Activated naive CD8-positive, alpha-beta T cell treated with anti-CD3 and anti-CD28 coated beads for 36 hours (primary cell): ENCODE results near the gene TLCD3A. TPM values are rescaled to one million over a fixed set of nuclear protein-coding genes. Genes with fewer than 3 reads are reported as not detected.
A peak's percentile ranks its signal among the peaks of the same experiment; 100 is the strongest.
"Not testable (repeated sequence)": the region's sequence is repeated elsewhere in the genome, so short reads cannot be mapped to it uniquely, and the experiment has no call there.

Experiments
- DNase-seq: peaks from one replicate; pipeline ENCODE4 v3.0.0; 2021
- H3K27ac Mint-ChIP-seq: one replicate; pipeline ENCODE4 v1.8.0; 2022; ENCODE audit warnings: mild to moderate bottlenecking, moderate library complexity, mixed read lengths
- H3K27me3 Mint-ChIP-seq: one replicate; pipeline ENCODE4 v1.8.0; 2022; ENCODE audit warnings: mild to moderate bottlenecking, mixed read lengths
- H3K36me3 Mint-ChIP-seq: one replicate; pipeline ENCODE4 v1.8.0; 2021; ENCODE audit warnings: mild to moderate bottlenecking, mixed read lengths
- H3K4me1 Mint-ChIP-seq: one replicate; pipeline ENCODE4 v1.8.0; 2021; ENCODE audit warnings: mixed read lengths
- H3K4me3 Mint-ChIP-seq: one replicate; pipeline ENCODE4 v1.8.0; 2022; ENCODE audit warnings: mild to moderate bottlenecking, moderate library complexity, mixed read lengths
- H3K9me3 Mint-ChIP-seq: one replicate; pipeline ENCODE4 v1.8.0; 2022; ENCODE audit warnings: mixed read lengths
- total RNA-seq, 2 experiments: library from RNA; stranded (reverse); gene quantifications; one replicate each; pipeline ENCODE4 v1.2.3, GENCODE V29; 2021

TLCD3A gene
- total RNA-seq, 2 experiments from 2014 or later = 22.6 to 26.7 TPM

GRCh38 chr17:781805-782731 lies 49.7 kb downstream of the TLCD3A start, which contains the start of the genes GLOD4 and MRM3:
GLOD4 (minus strand) TSS chr17:782280; CDS start chr17:782255, 25 bp downstream.
MRM3 (plus strand) TSS chr17:782353; CDS start chr17:782379, 26 bp downstream.
- peak; percentile 95 for DNase-seq
- H3K36me3 Mint-ChIP-seq = peaks cover 18% of the 10 kb centered on the region
- H3K27me3 Mint-ChIP-seq = no peaks in the 10 kb centered on the region
- H3K9me3 Mint-ChIP-seq = no peaks in the 10 kb centered on the region
- H3K4me3 Mint-ChIP-seq = peak within 1 kb of the TSS; percentile 96
- H3K4me1 Mint-ChIP-seq = peaks cover 40% of the 10 kb centered on the region
- H3K27ac Mint-ChIP-seq = peak within 1 kb of the TSS; percentile 97

GRCh38 chr17:784143-784542 lies 51.7 kb downstream of the TLCD3A start:
- H3K27ac Mint-ChIP-seq = peak overlapping the region; percentile 17
- H3K4me3 Mint-ChIP-seq = peak overlapping the region; percentile 96
- no peaks in the 10 kb centered on the region for H3K27me3 Mint-ChIP-seq
- no peak for DNase-seq
- H3K4me1 Mint-ChIP-seq = peaks cover 34% of the 10 kb centered on the region
- H3K36me3 Mint-ChIP-seq = peaks cover 20% of the 10 kb centered on the region
- no peaks in the 10 kb centered on the region for H3K9me3 Mint-ChIP-seq

GRCh38 chr17:785901-786300 lies 53.5 kb downstream of the TLCD3A start:
- H3K4me3 Mint-ChIP-seq, DNase-seq, H3K9me3 Mint-ChIP-seq, H3K27me3 Mint-ChIP-seq, H3K27ac Mint-ChIP-seq: not testable (repeated sequence)
- peaks cover 20% of the 10 kb centered on the region for H3K36me3 Mint-ChIP-seq
- peaks cover 30% of the 10 kb centered on the region for H3K4me1 Mint-ChIP-seq

- DNase-seq = no peak
- Mint-ChIP-seq H3K9me3 (no peaks in the 10 kb centered on the region), H3K36me3 (peaks cover 27% of the 10 kb centered on the region), H3K4me1 (peaks cover 27% of the 10 kb centered on the region), H3K27me3 (no peaks in the 10 kb centered on the region), H3K4me3 (no peak overlapping the region), H3K27ac (no peak overlapping the region)
These were observed 55.3 kb downstream of the TLCD3A start for GRCh38 chr17:787641-788221.

- Mint-ChIP-seq H3K27ac (no peak overlapping the region), H3K36me3 (peaks cover 22% of the 10 kb centered on the region), H3K4me1 (peaks cover 21% of the 10 kb centered on the region), H3K9me3 (no peaks in the 10 kb centered on the region), H3K27me3 (no peaks in the 10 kb centered on the region), H3K4me3 (no peak overlapping the region)
- no peak for DNase-seq
These were observed 56.2 kb downstream of the TLCD3A start for GRCh38 chr17:788551-788950.

GRCh38 chr17:789160-789840 lies 56.9 kb downstream of the TLCD3A start:
- Mint-ChIP-seq H3K27me3 (no peaks in the 10 kb centered on the region), H3K4me1 (peaks cover 14% of the 10 kb centered on the region), H3K9me3 (no peaks in the 10 kb centered on the region), H3K4me3 (no peak overlapping the region), H3K27ac (no peak overlapping the region), H3K36me3 (peaks cover 17% of the 10 kb centered on the region)
- no peak for DNase-seq

GRCh38 chr17:789931-790873 lies 57.8 kb downstream of the TLCD3A start:
- peaks cover 19% of the 10 kb centered on the region for H3K36me3 Mint-ChIP-seq
- H3K4me3 Mint-ChIP-seq = not testable (repeated sequence)

GRCh38 chr17:790874-791247 lies 58.5 kb downstream of the TLCD3A start:
- H3K27ac Mint-ChIP-seq, H3K4me3 Mint-ChIP-seq, H3K27me3 Mint-ChIP-seq, DNase-seq, H3K9me3 Mint-ChIP-seq, H3K4me1 Mint-ChIP-seq: not testable (repeated sequence)
- H3K36me3 Mint-ChIP-seq = peaks cover 19% of the 10 kb centered on the region

More at GRCh38 chr17:789931-790873, 57.8 kb downstream of the TLCD3A start:
- DNase-seq, H3K27me3 Mint-ChIP-seq, H3K9me3 Mint-ChIP-seq, H3K27ac Mint-ChIP-seq: not testable (repeated sequence)
- H3K4me1 Mint-ChIP-seq = peaks cover 12% of the 10 kb centered on the region

GRCh38 chr17:791829-792228 lies 59.4 kb downstream of the TLCD3A start:
- H3K4me1 Mint-ChIP-seq = peaks cover 7% of the 10 kb centered on the region
- peaks cover 22% of the 10 kb centered on the region for H3K36me3 Mint-ChIP-seq
- H3K27ac Mint-ChIP-seq = no peak overlapping the region
- no peaks in the 10 kb centered on the region for H3K9me3 Mint-ChIP-seq
- H3K27me3 Mint-ChIP-seq = no peaks in the 10 kb centered on the region
- no peak for DNase-seq
- no peak overlapping the region for H3K4me3 Mint-ChIP-seq

- H3K9me3 Mint-ChIP-seq = no peaks in the 10 kb centered on the region
- no peak overlapping the region for H3K4me3 Mint-ChIP-seq
- no peak for DNase-seq
- no peak overlapping the region for H3K27ac Mint-ChIP-seq
- no peaks in the 10 kb centered on the region for H3K27me3 Mint-ChIP-seq
- H3K4me1 Mint-ChIP-seq = peaks cover 7% of the 10 kb centered on the region
- H3K36me3 Mint-ChIP-seq = peaks cover 21% of the 10 kb centered on the region
These were observed 59.9 kb downstream of the TLCD3A start for GRCh38 chr17:792277-792676.

Other genes starting within 250 kb of the TLCD3A start
- 10 to 100 TPM; 51.0 to 57.7 TPM for gene VPS53, start 17.8 kb upstream of the TLCD3A start, total RNA-seq
- 10 to 100 TPM; 68.7 to 69.3 TPM for gene GEMIN4, start 19.7 kb downstream of the TLCD3A start, total RNA-seq
- 10 to 100 TPM; 79.0 to 82.0 TPM for gene GLOD4, start 49.7 kb downstream of the TLCD3A start, total RNA-seq
- gene MRM3, start 49.8 kb downstream of the TLCD3A start, total RNA-seq = 10 to 100 TPM; 43.2 to 47.2 TPM
- gene NXN, start 247.2 kb downstream of the TLCD3A start, total RNA-seq = under 1 TPM; 0.48 to 0.49 TPM